ENCODE measurements around the gene PRDX1.

- TF ChIP-seq EP300 (IDR thresholded peaks at IDR 0.05; ENCODE audit: low read depth): no peak
- no peak for TF ChIP-seq CTCF (IDR thresholded peaks at IDR 0.05)
These were observed 24.0 kb upstream of the PRDX1 start for GRCh38 chr1:45545553-45546310.
